ENCODE measurements around the gene DIPK1A.

The DIPK1A gene

GRCh38 chr1:92848201-92848600 is 113.1 kb downstream of the DIPK1A start:
- Histone ChIP-seq H3K9me3 (ENCODE audit: low read length) (no peaks in the 10 kb centered on the region), H3K4me3 (ENCODE audit: low read depth, low read length, poor library complexity, severe bottlenecking) (no peak overlapping the region), H3K4me2 (ENCODE audit: low read length) (no peak overlapping the region), H4K20me1 (ENCODE audit: insufficient read depth, low read length) (no peaks in the 10 kb centered on the region), H3K27ac (ENCODE audit: low read depth, low read length, poor library complexity, severe bottlenecking) (no peak overlapping the region), H2AFZ (ENCODE audit: low read length) (no peak overlapping the region), H3K9ac (ENCODE audit: low read length) (no peak overlapping the region), H3K36me3 (ENCODE audit: insufficient read depth, low read length) (peaks cover 43% of the 10 kb centered on the region), H3K79me2 (ENCODE audit: insufficient read depth, low read length) (no peaks in the 10 kb centered on the region), H3K4me1 (ENCODE audit: insufficient read depth, low read length, severe bottlenecking) (peaks cover 6% of the 10 kb centered on the region), H3K9me2 (ENCODE audit: low read depth, low read length) (no peaks in the 10 kb centered on the region), H3K27me3 (ENCODE audit: insufficient read depth, low read length) (no peaks in the 10 kb centered on the region), H3F3A (ENCODE audit: insufficient read depth, low read length) (peaks cover 10% of the 10 kb centered on the region; the same call in 1 of the 2 replicates)
- TF ChIP-seq CTCF (IDR thresholded peaks at IDR 0.05; ENCODE audit: low read length) (no peak), EZH2 (IDR thresholded peaks at IDR 0.05; ENCODE audit: borderline replicate concordance, low read length) (no peak)

- Histone ChIP-seq H3K79me2 (ENCODE audit: insufficient read depth, low read length) (no peaks in the 10 kb centered on the region), H2AFZ (ENCODE audit: low read length) (no peak overlapping the region), H3K36me3 (ENCODE audit: insufficient read depth, low read length) (peaks cover 57% of the 10 kb centered on the region), H3K4me2 (ENCODE audit: low read length) (no peak overlapping the region), H3K4me1 (ENCODE audit: insufficient read depth, low read length, severe bottlenecking) (no peaks in the 10 kb centered on the region), H3K27me3 (ENCODE audit: insufficient read depth, low read length) (no peaks in the 10 kb centered on the region), H3K9ac (ENCODE audit: low read length) (no peak overlapping the region), H3K4me3 (ENCODE audit: low read depth, low read length, poor library complexity, severe bottlenecking) (no peak overlapping the region), H3K27ac (ENCODE audit: low read depth, low read length, poor library complexity, severe bottlenecking) (no peak overlapping the region), H4K20me1 (ENCODE audit: insufficient read depth, low read length) (no peaks in the 10 kb centered on the region), H3K9me3 (ENCODE audit: low read length) (no peaks in the 10 kb centered on the region), H3F3A (ENCODE audit: insufficient read depth, low read length) (peaks cover 26% of the 10 kb centered on the region), H3K9me2 (ENCODE audit: low read depth, low read length) (no peaks in the 10 kb centered on the region)
- no peak for TF ChIP-seq EZH2 (IDR thresholded peaks at IDR 0.05; ENCODE audit: borderline replicate concordance, low read length)
These were observed 115.4 kb downstream of the DIPK1A start for GRCh38 chr1:92845908-92846307.

GRCh38 chr1:92844439-92844838 is 116.8 kb downstream of the DIPK1A start:
- H3K4me1 ChIP-seq (ENCODE audit: insufficient read depth, low read length, severe bottlenecking): no peaks in the 10 kb centered on the region
- H3F3A ChIP-seq (ENCODE audit: insufficient read depth, low read length): peaks cover 29% of the 10 kb centered on the region
- H3K36me3 ChIP-seq (ENCODE audit: insufficient read depth, low read length): peaks cover 62% of the 10 kb centered on the region

More at GRCh38 chr1:92844439-92844838, 116.8 kb downstream of the DIPK1A start:
- no peaks in the 10 kb centered on the region for H3K9me3 ChIP-seq (ENCODE audit: low read length)
- no peak overlapping the region for H2AFZ ChIP-seq (ENCODE audit: low read length)
- no peaks in the 10 kb centered on the region for H3K27me3 ChIP-seq (ENCODE audit: insufficient read depth, low read length)
- no peaks in the 10 kb centered on the region for H3K79me2 ChIP-seq (ENCODE audit: insufficient read depth, low read length)
- H3K4me2 ChIP-seq (ENCODE audit: low read length): no peak overlapping the region
- no peak overlapping the region for H3K9ac ChIP-seq (ENCODE audit: low read length)
- no peak overlapping the region for H3K27ac ChIP-seq (ENCODE audit: low read depth, low read length, poor library complexity, severe bottlenecking)
- no peak overlapping the region for H3K4me3 ChIP-seq (ENCODE audit: low read depth, low read length, poor library complexity, severe bottlenecking)
- no peaks in the 10 kb centered on the region for H3K9me2 ChIP-seq (ENCODE audit: low read depth, low read length)
- no peaks in the 10 kb centered on the region for H4K20me1 ChIP-seq (ENCODE audit: insufficient read depth, low read length)
- TF ChIP-seq EZH2 (IDR thresholded peaks at IDR 0.05; ENCODE audit: borderline replicate concordance, low read length): no peak
- TF ChIP-seq CTCF (IDR thresholded peaks at IDR 0.05; ENCODE audit: low read length): no peak
